Left kidney (tissue), 2 donors: ENCODE results near the gene INPP5J. TPM values are rescaled to one million over a fixed set of nuclear protein-coding genes. Genes with fewer than 3 reads are reported as not detected.
"Not testable (repeated sequence)": the region's sequence is repeated elsewhere in the genome, so short reads cannot be mapped to it uniquely, and the experiment has no call there.

Source experiments
- DNase-seq: peaks from one replicate; pipeline ENCODE4 v3.0.0-alpha.2; 2013
- polyA plus RNA-seq: library from polyadenylated mRNA; unstranded; fragments of 120-200 nt; gene quantifications from one replicate; pipeline ENCODE4 v1.2.1, GENCODE V29; 2013; ENCODE audit not compliant: insufficient read length

INPP5J gene
- polyA plus RNA-seq, 1 donor, result 4.9 TPM

DNA sequence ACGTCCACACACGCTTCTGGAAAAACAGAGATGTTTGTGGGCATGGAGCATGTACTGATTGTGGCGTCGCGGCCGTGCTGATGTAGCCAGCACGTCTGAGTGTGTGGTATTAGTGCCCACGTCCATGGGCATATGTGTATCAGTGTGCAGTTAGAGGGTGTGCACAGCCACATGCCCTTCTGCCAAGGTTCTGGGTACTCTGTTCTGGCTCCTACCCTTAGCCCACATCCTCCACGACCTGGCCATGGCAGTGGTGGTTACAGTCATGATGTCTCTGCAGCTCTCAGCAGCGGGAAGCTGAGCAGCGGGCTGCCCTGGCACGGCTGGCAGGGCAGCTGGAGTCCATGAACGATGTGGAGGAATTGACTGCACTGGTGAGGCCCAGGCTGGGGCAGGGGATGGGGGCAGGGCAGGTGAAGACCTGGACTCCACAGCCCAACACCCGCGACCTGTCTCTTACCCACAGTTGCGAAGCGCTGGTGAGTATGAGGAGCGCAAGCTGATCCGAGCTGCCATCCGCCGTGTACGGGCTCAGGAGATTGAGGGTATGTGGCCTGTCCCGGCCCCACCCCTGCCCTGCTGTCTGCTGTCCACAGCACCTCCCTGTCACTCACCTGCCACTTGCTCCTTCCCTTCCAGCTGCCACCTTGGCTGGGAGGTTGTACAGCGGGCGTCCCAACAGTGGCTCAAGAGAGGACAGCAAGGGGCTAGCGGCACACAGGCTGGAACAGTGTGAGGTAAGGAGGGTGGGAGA is 34.4 kb upstream of the INPP5J start:
- no peak for DNase-seq

DNA sequence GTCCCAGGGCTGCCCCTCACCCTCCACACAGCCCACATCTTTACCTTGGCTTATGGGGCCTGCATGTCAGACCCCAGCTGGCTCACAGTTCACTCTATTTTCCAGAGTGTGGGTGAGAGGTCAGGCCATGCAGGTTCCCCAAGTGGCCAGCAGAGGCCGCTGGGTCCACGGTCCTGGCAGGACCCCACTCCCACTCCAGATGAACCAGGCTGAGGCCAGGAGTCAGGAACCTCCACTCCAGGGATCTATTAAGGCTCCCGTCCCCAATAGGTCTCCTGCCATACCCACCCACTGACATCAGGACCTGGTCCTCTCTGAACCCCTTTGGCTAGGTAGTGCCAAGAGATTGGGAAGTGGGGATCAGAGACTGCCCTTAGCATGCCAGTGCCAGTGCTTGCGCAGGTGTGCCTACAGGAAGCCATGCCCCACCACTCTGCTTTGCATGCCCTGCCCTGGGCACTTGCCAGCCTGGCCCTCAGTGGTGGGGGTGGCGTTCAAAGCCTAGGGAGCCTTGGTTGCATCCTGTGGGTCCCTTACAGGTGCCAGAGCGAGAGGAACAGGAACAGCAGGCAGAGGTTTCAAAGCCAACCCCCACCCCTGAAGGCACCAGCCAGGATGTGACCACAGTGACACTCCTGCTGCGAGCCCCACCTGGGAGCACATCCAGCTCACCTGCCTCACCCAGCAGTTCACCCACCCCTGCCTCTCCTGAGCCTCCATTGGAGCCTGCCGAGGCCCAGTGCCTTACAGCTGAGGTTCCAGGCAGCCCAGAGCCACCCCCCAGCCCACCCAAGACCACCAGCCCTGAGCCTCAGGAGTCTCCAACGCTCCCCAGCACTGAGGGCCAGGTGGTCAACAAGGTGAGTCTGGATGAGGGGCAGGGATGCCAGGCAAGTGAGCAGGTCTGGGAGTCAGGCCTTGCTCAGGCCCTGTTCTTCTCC is 33.3 kb upstream of the INPP5J start:
- no peak for DNase-seq

DNA sequence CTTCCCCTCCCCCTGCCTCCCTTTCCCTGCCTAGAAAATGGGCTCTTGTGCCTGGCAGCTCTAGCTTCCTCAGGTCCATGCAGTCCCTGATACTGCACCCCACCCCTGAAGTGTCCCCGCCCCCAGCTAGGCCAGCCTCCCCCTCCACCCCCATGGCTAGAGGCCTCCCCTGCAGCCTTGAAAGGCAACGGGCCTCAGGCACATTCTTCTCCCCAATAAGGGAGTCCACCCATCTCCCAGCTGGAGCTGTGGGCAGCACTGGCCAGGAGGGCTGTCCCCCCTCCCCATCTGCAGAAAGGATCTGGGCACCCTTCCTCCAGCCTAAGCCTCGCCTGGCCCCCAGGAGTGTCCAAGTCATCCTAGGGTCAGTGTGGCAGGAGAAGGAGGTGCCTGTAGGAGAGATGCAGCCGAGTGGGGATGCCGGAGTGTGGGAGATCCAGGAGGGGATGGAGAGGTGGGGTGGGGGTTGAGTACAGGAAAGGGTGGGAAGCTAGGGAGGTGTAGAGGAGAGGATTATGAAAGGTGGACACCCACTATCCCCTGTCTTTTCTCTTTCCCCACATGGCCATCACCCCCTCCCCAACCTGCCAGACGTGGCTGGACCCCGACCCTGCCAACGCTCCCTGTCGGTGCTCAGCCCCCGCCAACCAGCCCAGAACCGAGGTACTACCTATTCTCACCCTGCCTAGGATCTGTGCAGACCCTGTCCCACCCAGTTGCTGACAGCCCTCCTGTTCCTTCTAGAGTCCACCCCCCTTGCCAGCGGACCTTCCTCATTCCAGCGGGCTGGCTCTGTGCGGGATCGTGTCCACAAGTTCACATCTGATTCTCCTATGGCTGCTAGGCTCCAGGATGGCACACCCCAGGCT is 32.3 kb upstream of the INPP5J start:
- DNase-seq, result no peak

DNA sequence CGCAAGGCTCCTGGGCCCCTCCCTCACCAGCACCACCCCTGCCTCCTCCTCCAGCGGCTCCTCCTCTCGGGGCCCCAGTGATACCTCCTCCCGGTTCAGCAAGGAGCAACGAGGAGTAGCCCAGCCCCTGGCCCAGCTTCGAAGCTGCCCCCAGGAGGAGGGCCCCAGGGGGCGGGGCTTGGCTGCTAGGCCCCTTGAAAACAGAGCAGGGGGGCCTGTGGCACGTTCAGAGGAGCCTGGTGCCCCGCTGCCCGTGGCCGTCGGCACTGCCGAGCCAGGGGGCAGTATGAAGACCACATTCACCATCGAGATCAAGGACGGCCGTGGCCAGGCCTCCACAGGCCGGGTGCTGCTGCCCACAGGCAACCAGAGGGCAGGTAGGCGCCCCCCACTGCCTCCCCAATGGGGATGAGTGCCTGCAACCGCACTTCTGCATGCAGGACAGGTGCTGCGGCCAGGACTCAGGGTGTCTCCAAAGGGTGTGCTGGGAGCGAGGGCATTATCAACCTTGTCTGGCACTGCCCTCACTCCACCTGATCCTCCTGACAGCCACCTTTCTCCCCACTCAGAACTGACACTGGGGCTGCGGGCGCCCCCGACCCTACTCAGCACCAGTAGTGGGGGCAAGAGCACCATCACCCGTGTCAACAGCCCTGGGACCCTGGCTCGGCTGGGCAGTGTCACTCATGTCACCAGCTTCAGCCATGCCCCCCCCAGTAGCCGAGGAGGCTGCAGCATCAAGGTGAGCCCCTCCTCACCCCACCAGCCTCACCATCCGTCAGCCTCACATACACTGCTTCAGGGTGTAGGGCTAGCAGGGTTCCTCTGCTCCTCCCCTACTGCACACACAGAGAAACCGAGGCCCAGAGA is 31.4 kb upstream of the INPP5J start:
- no peak for DNase-seq

DNA sequence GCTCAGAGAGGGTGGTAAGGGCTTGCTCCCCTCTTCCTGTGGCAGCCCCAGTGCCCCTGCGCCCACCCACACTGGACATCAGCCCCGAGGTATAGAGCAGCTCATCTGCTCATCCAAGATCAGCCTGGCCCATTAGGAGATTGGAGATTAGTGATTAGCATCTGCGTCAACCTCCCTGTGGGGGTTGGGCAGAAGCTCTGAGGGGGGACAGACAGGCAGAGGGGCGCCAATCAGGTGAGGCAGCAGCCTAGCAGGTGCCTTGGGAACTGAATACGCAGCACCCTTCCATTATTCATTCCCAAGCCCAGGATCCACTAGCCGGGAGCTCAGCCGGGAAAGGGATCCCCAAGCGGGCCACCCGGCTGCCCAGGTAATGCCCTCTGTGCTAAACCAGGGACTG is 30.6 kb upstream of the INPP5J start:
- DNase-seq, result no peak

DNA sequence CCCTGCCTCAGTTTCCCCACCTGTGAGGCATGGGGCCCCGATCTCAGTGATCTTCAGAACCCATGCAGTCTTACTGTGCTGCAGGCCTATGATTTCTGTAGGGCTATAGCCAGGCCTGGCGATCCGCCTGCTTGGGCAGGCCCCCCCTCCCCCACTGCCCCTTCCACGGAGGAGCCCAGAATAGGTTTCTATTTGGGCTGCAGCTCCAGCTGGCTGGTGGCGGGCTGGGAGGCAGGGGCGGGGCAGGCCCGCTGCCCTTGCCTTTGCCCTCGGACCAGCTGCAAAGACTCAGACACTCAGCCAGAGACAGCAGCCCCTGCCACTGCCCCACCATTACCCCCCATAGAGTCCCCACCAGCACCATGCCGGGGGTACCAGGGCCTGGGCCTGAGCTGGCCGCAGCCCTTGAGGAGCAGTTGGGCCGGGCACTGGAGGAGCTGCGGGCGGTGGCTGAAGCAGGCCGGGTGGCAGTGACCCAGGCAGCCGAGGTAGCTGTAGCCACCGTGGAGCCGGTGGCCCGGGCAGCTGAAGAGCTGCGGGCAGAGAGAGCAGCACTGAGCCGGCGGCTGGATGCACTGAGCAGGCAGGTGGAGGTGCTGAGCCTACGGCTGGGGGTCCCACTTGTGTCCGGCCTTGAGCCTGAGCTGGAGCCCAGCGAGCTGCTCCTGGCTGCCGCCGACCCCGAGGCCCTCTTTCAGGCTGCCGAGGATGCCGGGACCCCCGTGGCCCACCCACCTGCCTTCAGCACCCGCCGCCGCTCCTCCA is 29.5 kb upstream of the INPP5J start:
- DNase-seq, result no peak

DNA sequence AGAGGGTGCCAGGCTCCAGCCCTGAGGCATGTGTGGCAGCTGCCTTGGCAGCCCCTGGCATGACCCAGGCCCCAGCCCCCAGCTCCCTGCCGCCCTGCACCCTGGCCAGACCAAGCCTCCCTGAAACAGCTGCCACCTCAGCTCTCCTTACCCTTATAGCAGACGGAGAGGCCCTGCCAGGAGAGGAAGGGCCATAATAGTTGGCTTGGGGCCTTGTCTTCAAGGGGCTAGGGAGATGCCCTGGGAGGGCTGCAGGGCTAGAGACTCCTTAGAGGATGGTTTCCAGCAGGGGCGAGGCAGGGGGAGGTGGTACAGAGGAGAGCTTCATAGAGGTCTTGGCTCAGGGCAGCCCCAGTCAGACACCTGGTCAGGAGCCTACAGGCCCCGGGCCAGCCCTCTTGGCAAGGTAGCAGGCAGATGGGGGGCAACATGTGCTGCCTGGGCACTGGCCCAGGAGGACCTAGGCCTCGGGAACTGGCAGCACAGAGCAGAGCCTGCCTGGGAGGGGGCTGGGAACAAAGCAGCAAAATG is 28.7 kb upstream of the INPP5J start:
- no peak for DNase-seq

DNA sequence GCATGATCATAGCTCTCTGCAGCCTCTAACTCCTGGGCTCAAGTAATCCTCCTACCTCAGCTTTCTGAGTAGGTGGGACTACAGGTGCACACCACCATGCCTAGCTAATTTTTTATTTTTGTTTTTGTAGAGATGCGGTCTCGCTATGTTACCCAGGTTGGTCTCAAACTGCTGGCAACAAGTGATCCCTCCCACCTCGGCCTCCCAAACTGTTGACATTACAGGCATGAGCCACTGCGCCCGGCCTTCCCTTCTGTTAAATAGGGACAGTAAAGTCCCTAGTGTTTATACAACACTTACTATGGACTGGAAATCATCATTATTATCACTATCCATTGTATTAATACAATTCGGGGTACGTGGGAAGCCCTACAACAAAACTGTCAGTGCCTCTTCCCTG is 28.0 kb upstream of the INPP5J start:
- no peak for DNase-seq

DNA sequence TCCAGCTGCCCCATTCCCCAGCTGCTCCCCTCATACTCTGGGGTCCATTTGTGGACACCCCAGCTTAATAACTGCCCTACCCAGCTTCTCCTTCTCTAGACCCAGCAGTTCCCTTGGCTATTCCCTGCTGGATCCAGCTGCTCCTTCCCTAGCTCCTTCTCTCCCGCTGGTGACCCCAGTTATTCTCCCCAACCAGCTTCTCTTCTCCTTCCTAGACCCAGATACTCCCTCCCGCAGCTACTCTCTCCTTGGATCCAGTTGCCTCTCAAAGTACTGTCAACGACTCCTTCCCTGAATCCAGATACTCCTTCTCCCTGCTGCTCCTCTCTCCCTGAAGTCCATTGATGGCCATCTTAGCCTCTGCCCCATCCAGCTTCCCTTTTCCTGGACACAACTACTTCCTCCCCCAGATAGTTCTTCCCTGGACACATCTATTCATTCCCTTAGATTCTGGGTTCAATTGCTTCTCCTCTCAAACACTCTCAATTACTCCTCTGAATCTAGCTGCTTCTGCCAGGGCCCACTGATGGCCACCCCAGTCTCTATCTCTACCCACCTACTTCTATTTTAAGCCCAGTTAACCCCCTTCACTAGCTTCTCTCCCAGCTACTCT is 27.0 kb upstream of the INPP5J start:
- DNase-seq, result no peak

DNA sequence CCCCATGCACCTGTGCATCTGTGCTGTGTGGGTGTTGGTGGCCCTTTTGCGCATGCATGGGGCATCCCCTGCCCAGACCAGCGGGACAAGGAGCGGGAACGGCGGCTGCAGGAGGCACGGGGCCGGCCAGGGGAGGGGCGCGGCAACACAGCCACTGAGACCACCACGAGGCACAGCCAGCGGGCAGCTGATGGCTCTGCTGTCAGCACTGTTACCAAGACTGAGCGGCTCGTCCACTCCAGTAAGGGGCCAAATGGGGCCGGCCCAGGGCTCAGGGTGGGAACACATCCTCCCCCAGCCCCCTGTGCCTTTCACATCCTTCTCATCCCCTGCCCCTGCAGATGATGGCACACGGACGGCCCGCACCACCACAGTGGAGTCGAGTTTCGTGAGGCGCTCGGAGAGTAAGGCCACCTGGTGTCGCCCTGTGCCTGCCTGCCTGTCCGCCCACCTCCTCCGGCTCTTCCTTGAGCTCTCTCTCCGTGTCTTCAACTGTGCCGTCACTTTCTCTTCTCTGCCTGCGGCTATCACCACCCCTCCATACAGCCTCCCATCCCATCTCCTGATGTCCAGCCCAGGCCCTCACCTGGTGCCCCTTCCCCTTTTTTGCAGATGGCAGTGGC is 26.0 kb upstream of the INPP5J start:
- DNase-seq, result no peak

DNA sequence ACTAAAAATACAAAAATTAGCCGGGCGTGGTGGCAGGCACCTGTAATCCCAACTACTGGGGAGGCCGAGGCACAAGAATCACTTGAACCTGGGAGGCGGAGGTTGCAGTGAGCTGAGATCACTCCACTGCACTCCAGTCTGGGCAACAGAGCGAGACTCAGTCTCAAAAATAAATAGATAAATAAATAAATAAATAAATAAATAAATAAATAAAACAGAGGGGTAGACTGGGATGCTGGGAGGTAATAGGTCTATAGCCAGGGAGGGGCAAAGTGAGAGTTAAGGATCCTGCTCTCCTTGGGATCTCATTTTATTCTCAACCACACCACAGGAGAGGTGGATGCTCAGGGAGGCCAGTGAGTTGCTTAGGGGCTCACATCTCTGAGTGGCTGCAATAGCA is 25.2 kb upstream of the INPP5J start:
- DNase-seq, result not testable (repeated sequence)

DNA sequence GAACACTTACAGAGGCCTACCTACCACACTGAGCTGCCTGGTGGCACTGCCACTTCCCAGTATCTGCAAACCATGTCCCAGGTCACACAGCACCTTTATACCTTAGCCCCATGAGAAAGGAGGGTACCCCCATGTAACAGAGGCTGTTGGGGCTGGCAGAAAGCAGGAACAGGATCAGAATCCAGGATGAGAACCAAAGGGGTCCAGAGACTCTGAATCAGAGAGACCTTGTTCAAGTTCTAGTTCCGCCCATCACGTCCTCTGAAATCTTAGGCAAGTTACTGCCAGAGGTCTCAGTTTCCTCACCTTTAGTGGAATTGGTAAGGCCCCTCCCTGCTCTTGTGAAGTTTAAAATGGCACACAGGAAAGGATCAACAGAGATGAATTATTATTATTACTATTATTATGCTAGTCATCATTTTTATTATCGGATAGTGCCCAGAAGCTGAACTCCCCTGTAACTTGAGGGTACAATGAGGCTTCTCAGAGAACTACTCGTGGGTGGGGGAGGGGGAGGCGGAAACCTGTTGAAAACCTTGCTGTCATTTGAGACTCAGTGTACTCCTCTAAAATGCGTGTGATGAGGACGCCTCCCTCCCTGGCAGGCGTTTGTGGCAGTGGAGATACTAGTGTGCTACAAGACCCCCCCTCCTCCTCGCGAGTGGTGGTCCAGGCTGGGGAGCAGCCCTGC is 24.7 kb upstream of the INPP5J start:
- no peak for DNase-seq

DNA sequence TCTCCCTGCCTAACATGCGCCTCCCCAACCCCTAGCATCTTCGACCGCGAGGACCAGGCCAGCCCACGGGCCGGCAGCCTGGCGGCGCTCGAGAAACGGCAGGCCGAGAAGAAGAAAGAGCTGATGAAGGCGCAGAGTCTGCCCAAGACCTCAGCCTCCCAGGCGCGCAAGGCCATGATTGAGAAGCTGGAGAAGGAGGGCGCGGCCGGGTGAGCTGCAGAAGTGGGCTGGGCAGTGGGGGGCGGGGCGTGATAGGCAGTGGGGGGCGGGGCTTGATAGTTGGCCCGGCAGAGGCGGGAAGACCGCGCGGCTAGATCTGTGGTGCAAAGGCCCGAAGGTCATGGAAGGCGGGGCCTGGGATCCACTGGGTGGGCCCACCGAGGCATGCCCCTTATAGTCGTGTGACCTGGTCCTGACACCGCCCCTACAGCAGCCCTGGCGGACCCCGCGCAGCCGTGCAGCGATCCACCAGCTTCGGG is 24.1 kb upstream of the INPP5J start:
- no peak for DNase-seq

DNA sequence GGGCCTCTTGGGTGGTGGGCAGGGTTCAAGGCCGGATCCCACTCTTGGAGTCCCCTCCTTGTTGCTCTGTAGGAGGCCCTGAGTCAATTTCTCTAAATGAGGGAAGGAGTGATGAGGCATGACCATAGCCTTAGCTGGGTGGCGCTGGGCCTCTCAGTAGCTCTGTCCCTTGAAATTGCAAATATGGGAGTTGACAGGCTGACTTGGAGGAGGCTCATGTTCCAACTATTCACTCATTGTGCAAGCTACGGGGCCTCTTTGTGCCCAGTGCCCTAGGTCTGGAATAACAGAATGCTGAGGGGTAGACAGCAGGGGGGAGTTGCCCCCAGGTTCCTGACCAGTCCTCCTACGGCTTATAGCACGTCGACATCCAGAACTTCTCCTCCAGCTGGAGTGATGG is 23.4 kb upstream of the INPP5J start:
- DNase-seq, result no peak

DNA sequence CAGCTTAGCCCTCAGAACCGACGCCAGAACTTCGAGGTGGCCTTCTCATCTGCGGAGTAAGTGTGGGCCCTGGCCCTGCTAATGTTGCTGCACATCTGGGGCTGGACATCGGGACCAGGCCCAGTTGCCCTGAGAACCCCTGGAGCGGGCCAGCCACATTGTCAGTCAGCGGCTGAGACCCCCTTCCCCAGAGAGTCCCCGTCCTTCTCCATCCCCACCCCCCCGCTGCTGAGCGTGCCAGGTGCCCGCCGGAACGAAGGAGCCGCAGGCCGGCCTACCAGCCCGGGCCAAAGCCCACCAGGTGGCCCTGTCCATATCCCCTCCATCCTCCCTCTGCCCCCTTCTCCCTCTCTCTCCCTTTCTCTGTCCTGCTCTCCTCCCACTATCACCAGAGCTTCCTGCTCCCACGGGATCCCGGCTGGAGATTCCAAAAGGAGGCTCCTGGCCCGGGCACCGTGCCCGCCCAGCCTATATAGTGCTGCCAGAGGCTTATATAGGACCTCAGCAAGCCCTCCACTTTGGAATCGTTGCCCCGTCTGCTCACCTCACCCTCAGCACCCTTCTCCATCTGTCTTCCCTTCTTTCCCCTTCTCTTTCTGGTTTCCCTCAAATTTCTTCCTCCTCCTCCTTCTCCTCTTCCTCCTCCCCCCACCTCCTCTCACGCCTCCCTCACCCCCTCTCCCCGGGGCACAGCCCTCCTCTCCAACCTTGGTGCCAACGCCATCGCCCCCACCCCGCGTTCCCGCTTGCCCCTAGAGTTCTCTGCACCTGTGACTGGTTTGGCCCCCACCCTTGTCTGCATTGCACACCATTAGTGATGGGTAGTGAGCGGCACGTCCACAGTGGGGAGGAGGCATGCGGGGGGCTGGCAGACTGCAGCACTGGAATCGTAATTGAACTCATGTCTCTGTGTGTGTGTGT is 22.7 kb upstream of the INPP5J start:
- DNase-seq, result no peak

DNA sequence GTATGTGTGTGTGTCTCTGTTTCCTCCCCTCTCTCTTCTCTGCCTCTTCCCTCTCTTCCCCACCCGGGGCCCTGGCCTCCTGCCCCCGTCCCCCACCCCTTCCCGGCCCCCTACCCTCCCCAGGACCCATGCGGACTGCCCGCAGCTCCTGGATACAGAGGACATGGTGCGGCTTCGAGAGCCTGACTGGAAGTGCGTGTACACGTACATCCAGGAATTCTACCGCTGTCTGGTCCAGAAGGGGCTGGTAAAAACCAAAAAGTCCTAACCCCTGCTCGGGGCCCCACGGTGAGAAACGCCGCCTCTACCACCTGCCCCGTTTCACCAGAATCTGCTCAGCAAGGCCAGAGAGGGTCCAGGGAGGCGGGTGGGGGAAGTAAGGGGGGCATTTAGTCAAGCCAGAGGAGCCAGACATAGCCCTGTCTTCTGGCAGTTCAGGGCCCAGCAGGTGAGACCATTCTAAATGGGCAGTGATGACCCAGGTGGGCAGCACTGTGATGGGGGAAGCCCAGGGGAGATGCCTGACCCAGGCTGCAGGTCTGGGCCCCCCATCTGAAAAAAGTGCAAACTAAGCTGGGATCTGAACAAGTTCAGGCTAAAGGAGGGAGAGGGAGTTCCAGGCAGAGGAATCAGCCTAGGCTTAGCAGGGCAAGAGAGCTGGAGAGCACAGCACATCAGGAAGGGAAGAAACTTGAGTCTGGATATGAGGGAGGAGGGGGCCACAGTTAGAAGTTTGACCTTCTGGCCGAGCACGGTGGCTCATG is 21.8 kb upstream of the INPP5J start:
- DNase-seq, result no peak
